ENCODE data around the gene C2orf92. TPM values are rescaled to one million over a fixed set of nuclear protein-coding genes. Genes with fewer than 3 reads are reported as not detected.
A peak's percentile ranks its signal among the peaks of the same experiment; 100 is the strongest.

C2orf92 gene
- total RNA-seq, 1 donor from 2014 or later = 20.0 TPM

- TF ChIP-seq, protein P1, sequence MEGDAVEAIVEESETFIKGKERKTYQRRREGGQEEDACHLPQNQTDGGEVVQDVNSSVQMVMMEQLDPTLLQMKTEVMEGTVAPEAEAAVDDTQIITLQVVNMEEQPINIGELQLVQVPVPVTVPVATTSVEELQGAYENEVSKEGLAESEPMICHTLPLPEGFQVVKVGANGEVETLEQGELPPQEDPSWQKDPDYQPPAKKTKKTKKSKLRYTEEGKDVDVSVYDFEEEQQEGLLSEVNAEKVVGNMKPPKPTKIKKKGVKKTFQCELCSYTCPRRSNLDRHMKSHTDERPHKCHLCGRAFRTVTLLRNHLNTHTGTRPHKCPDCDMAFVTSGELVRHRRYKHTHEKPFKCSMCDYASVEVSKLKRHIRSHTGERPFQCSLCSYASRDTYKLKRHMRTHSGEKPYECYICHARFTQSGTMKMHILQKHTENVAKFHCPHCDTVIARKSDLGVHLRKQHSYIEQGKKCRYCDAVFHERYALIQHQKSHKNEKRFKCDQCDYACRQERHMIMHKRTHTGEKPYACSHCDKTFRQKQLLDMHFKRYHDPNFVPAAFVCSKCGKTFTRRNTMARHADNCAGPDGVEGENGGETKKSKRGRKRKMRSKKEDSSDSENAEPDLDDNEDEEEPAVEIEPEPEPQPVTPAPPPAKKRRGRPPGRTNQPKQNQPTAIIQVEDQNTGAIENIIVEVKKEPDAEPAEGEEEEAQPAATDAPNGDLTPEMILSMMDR (IDR thresholded peaks at IDR 0.05; ENCODE audit: unreplicated experiment) = no peak
- DNase-seq (ENCODE audit: low spot score in 2 of 2, unreplicated experiment in 2 of 2) = peak in 1 of 2 experiments; percentile 14
- no peak overlapping the region for H3K27ac Mint-ChIP-seq
Observed at GRCh38 chr2:97706112-97706511, 36.6 kb downstream of the C2orf92 start.

DNA sequence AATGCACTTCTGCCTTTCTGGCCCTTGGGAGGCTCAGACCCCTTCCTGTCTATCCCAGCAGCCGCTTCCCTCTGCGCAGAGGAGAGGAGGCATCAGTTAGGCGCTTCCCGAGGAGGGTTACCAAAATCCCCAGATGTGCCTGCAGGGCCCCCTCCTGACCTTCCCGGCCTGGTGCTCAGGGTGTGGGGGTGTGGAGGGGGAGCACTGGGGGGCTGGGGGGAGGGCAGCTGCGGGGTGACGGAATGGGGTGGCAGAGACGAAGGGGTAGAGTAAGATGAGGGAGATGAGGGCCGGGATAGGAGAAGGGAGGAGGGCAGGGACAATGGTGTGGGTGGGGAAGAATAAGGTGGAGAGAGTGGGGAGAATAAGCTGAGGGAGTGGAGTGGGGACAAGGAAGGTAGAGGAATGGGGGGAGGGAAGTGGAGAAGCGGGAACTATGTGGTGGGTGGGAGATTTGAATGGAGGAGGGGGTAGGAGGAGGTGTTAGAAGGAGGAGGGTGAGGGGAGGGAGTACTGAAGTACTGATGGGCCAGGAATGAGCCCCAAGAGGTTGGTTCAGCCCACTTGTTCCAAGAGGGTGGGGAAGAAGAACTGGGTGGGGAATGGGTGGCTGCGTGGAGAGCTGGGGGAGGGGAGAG lies 37.3 kb downstream of the C2orf92 start:
- Mint-ChIP-seq H3K9me3 (no peaks in the 10 kb centered on the region), H3K36me3 (no peaks in the 10 kb centered on the region), H3K27me3 (ENCODE audit: low read depth) (no peaks in the 10 kb centered on the region), H3K4me3 (no peak overlapping the region), H3K27ac (no peak overlapping the region), H3K4me1 (peaks cover 16% of the 10 kb centered on the region)
- peak in 1 of 2 experiments; percentile 31 for DNase-seq (ENCODE audit: low spot score in 2 of 2, unreplicated experiment in 2 of 2)
- TF ChIP-seq, protein P1 (IDR thresholded peaks at IDR 0.05; ENCODE audit: unreplicated experiment) = no peak

More at GRCh38 chr2:97706112-97706511, 36.6 kb downstream of the C2orf92 start:
- Mint-ChIP-seq H3K9me3 (no peaks in the 10 kb centered on the region), H3K4me3 (no peak overlapping the region), H3K36me3 (no peaks in the 10 kb centered on the region), H3K27me3 (ENCODE audit: low read depth) (no peaks in the 10 kb centered on the region), H3K4me1 (peaks cover 10% of the 10 kb centered on the region)

DNA sequence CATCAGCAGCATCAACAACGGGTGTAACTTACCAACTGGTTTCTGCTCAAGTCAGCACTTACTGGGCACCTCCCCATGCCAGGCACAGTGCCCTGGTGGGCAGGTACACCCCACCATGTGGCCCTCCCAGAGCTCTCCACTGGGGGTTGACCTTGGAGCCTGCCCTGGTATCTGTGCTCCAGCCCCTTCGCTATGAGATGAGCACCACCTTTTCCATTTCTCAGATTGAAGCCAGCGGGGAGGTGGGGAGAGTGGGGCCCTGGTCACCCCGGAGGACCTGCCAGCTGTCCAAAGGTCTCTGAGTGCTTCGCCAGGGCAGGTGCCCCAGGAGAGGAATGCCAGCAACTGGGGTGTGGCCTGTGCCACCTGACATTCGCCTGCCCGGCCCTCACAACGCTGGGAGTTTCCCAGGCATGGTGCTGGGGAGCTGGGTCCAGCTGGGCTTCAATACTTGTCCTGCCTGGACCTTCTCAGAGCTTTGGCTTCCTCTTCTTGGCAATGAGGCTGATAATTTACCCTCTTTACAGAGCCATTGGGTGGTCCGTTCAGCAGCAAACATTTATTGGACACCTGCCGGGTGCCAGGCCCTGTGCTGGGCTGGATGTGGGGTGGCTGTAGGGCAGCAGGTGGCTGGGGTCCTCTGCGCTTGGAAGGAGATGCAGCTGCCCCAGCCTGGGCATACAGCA lies 38.0 kb downstream of the C2orf92 start:
- DNase-seq (ENCODE audit: low spot score in 2 of 2, unreplicated experiment in 2 of 2) = peak in 1 of 2 experiments; percentile 7
- Mint-ChIP-seq H3K9me3 (no peaks in the 10 kb centered on the region), H3K4me3 (no peak overlapping the region), H3K27ac (no peak overlapping the region), H3K27me3 (ENCODE audit: low read depth) (no peaks in the 10 kb centered on the region), H3K4me1 (peaks cover 23% of the 10 kb centered on the region), H3K36me3 (no peaks in the 10 kb centered on the region)
- TF ChIP-seq, protein P1 (IDR thresholded peaks at IDR 0.05; ENCODE audit: unreplicated experiment) = no peak

- H3K4me1 Mint-ChIP-seq = peaks cover 26% of the 10 kb centered on the region
- TF ChIP-seq, protein P1 (IDR thresholded peaks at IDR 0.05; ENCODE audit: unreplicated experiment) = no peak
- DNase-seq (ENCODE audit: low spot score in 2 of 2, unreplicated experiment in 2 of 2) = no peak
- no peaks in the 10 kb centered on the region for H3K36me3 Mint-ChIP-seq
- no peak overlapping the region for H3K27ac Mint-ChIP-seq
- no peaks in the 10 kb centered on the region for H3K9me3 Mint-ChIP-seq
- H3K27me3 Mint-ChIP-seq (ENCODE audit: low read depth) = no peaks in the 10 kb centered on the region
- no peak overlapping the region for H3K4me3 Mint-ChIP-seq
Observed at GRCh38 chr2:97708048-97708380, 38.5 kb downstream of the C2orf92 start.

DNA sequence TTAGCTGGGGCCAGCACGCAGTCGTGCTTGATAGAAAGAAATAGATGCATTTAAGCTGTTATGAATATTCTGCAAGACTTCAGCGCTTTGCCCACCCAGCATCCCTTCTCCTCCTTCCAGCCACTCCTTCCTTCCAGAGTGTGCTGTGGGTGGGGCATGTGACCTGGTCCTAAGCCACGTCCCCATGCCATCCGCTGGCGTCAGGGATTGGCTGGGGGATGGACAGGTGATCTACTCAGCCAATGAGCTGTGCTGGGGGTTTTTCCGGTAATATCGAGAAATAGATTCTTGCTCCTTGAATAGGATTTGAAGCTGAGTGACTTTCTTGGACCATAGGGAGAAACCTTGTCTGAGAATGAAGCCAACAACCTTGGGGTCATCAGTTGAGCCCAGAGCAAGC lies 39.1 kb downstream of the C2orf92 start:
- H3K27me3 Mint-ChIP-seq (ENCODE audit: low read depth) = no peaks in the 10 kb centered on the region
- no peak overlapping the region for H3K27ac Mint-ChIP-seq
- DNase-seq (ENCODE audit: low spot score in 2 of 2, unreplicated experiment in 2 of 2) = no peak
- TF ChIP-seq, protein P1 (IDR thresholded peaks at IDR 0.05; ENCODE audit: unreplicated experiment) = no peak
- H3K4me1 Mint-ChIP-seq = peaks cover 32% of the 10 kb centered on the region
- H3K4me3 Mint-ChIP-seq = no peak overlapping the region
- no peaks in the 10 kb centered on the region for H3K36me3 Mint-ChIP-seq
- no peaks in the 10 kb centered on the region for H3K9me3 Mint-ChIP-seq
